NCI-H128 (cell line): ENCODE measurements around the gene DLX2.

Experiments used
- DNase-seq: peaks from one replicate; lab custom pipeline; 2025; ENCODE audit not compliant: unreplicated experiment; lab: John Stamatoyannopoulos, UW

Gene DLX2

DNA sequence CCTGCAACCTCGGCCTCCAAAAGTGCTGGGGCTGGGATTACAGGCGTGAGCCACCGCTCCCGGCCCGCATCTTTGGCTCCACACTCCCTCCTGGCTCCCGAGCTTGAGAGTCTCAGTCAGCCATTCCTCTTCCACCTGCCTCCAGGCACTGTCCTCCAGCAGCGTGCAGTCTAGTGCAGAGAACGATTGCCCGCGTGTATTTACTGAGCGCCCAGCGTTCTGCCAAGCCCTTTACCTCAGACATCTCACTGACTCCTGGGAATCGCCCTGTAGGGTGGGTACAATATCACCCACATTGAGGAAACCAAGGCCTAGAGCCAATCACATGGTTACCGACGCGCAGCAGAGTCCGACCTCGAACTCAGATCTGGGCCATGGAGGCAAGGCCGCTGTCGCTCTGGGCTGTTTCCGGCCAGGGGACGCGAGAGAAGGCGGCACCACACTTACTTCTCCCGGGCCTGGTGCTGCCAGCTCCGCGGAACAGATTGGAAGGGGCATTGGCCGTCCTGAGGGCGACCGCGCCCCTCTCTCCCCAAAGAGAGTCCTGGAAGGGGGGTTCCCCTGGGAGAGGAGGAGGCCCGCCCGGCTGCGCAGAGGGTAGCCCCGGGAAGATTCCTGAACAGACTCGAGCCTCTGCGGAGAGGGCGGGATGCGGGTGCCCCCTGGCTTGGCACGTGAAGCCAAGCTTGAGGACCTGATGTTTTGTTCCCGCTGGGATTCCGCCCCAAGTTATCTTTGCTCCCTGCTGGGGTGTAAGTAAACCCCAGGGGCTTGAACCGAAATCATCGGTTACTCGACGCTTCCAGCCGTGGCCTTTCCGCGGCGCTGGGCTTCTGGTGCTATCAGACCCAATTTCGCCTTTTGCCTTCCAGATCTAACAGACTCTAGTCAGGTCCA, 5.2 kb upstream of the DLX2 start:
- DNase-seq: no peak

DNA sequence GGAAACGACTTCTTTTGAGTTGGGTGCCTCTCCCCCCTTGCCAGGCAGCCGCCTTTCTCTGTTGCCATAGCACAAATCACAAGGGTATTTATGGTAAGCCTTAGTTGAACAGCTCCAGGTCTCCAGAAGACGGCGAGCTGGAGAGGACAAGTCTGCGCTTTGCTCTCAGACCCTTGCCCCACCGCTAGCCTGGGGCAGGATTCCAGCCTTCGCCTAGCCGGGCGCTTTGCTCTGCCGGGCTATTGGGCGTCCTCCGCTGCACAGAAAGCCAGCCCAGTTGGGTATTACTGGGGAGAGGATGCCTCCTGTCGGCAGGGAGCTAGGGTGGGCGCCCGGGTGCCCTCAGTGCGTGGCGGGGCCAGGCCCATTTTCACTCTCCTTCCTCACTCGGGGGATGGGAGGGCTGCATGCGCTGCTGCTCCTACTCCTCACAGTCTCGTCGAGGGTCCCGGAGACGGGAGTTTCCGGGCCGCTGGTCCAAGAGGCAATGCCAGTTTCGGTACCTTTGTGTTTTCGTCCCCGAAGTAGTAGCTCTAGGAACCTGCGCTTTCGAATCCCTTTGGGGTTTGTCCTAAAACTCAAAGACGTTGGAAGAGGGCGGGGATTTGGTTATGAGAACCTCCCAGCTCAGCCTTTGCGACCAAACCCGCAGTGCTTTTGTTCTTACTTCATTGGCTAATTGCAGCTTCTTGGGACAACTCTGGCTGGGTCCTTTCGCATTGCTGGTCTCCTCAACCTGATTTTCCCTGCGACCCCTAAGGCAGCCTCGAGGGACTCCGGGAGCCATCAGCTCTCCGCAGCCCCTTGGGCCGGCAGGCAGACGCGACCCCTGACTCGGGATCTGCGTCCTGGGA, 3.6 kb upstream of the DLX2 start:
- DNase-seq: no peak

DNA sequence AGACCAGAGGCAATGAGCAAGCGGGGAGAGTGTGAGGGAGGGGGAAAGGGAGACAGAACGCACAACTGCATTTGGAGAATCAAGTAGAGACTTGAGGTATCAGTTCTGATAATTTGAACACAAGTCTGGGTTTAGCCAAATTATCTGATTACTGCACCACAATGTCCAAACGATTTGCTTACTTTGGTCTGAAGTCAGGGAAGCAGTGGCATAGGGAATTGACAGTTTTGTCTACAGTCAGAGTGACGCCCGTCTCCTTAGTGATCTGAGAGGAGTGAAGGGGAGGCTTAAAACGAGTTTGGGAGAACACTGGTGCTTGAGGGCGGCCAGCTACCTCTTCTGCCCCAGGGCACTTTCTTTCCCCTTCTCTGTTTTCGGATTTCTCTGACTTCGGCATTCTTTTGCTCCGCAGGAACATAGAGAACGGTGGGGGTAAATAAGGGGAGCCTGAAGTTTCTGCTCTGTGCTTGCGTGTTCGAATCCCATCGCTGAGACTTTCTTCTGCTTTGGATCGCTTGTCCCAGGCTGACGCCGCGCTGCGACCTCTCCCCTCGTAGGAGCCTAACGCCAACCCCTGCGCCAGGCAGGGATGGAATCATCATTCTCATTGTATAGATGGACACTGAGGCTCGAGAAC, 2.9 kb upstream of the DLX2 start:
- DNase-seq: no peak

DNA sequence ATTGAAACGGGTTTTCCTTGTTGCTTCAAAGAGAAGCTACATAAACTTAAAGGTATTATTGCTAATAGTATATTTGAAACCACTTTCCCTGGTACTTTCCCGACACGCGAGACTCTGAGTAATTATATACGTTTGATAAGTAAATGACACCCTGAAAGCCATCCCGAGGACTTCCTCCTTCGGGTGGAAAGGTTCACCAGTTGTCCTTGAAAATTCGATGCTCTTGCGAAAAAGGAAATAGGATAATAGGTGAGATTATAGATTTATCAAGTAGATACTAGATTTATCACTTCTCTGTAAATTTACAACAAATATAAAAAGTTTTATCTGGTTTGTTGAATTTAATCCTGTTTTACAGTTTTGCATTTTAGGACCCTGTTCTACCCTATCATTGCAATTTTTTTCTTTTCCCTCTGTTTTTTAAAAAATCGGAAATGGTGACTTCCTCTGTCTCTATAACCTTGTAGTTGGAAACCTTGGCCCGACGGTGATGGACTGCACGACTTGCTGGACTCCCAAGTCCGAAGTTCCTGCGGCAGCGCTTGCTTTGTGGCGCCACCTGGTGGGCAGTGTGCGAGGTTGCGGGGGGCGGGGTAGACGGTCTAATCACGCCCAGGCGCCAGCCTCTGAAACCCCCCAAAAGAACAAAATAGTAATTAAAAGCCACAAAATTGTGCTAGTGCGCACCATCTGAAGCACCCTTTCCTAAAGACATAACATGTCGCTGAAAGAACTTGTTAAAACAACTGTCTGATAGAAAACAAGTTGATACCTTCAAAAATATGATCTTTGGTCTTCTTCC, 972 bp upstream of the DLX2 start:
- DNase-seq: peak; percentile 18

DNA sequence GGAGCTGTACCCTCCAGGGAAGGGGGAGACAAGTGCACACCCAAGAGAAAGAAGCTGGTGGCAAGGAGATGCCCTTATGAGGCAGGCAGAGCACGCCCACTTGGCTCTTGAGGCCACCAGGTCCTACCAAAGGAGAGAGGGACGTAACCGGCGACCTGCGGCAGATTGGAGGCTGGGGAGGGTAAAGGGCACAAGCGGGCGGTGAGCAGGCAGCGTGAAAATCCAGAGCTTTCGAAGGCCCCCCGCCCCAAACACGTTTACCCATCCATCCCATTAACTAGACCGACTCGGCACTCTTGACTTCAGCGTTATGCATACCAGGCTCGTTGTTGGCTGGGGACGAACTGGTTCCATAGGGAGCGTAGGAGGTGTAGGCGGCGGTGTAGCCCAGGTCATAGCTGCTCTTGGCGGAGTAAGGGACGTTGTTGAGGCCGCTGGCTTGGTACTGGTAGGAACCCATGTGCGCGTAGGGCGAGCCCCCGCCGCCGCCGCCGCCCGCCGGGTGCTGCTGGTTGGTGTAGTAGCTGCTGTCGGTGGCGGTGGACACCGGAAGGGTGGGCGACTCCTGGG, 794 bp downstream of the DLX2 start:
- no peak for DNase-seq

DNA sequence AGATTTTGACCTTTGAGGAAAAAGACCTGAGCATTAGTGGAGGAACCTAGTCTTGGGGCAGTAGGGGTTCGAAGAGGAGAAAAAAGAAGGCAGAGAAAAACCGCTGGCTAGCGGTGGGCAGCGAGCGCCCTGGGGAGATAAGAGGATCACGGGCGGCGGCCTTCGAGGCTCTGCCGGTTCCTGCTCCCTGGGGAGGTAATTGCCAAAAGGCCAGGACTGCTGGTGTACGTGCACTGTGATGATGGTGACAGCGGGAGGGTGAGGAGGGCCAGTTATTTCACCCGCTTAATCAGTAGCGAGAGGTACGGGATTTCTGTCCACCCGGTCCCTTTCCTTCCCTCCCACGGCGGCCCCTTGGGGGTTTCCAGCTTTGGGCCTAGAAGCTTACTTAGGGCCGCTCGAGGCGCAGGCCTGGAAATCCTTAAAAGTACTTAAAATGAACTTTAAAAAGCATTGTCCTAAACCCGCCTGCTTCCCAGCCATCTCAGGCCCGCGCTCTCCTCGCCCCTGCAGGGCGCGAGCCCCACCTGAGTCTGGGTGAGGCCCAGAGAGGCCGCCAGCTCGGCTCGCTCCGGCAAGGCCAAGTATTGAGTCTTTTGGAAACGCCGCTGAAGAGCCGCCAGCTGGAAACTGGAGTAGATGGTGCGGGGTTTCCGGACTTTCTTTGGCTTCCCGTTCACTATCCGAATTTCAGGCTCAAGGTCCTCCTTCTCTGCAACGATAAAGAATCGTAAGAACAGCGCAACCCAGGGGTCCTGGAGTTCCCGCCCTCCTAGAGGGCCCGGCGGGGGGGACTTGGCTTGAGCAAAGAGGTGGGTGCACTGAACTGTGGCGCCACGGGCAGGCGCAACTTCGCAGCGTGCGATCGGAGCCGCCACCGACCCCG, 1.5 kb downstream of the DLX2 start:
- no peak for DNase-seq

DNA sequence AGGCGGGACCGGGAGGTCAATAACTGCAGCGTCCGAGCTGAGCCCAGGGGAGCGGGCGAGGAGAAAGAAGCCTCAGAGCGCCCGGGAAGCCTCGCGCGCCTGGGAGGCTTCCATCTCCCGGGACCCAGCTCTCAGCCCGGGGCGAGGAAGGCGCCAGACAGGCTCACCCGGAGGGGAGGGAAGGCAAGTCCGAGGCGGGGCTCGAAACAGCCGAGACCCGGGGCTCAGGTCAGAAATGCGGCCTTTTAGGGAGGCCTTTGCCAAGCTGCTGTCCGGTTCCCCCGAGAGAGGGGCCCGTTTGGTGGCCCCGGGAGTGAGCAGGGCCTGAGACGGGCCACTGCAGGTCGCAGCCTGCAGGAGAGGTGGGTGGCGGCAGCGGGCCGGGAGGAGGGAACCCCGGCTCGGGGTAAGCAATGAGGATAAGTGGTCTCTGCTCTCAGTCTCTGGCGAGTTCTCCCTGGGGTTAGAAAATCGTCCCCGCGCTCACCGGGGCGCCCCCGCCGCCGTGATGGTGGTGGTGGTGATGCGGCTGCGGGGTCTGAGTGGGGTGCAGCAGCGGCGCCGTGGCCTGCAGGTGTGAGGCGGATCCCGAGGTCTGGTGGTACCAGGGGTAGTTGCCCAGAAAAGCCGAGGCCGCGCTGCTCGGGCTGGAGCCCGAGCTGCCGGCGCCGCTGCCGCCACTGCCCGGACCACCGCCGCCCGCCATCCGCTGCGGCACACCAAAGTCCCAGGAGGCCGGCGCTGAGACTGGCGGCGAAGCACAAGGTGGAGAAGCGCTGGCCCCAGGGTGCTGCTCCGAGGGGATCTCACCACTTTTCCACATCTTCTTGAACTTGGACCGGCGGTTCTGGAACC, 2.4 kb downstream of the DLX2 start:
- DNase-seq: no peak

DNA sequence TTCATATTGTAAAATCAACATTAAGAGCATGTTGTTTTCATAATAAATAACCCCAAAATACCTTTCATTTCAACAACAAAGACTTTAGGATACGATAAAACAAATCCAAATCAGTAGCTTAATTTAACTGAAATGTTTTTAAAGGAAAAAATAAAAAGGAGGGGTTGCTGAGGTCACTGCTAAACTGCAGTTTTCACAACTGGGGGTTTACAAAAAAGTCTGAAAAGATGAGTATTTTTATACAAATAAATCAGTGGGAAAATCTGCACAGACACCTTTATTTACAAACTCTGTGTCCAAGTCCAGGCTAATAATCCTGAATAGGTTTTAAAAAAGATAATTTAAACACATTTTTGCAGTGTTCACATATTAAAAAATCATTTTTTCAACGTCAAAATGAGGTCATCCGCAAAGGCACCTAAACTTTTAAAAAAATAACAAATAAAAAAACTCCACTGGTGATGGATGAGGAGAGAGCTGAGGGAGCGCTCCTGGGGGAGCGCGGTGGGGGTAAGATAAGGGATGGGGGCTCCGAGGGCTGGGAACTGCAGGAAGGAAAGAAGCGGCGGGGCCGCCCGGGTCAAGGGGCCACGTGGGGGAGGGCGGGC, 3.1 kb downstream of the DLX2 start:
- no peak for DNase-seq

DNA sequence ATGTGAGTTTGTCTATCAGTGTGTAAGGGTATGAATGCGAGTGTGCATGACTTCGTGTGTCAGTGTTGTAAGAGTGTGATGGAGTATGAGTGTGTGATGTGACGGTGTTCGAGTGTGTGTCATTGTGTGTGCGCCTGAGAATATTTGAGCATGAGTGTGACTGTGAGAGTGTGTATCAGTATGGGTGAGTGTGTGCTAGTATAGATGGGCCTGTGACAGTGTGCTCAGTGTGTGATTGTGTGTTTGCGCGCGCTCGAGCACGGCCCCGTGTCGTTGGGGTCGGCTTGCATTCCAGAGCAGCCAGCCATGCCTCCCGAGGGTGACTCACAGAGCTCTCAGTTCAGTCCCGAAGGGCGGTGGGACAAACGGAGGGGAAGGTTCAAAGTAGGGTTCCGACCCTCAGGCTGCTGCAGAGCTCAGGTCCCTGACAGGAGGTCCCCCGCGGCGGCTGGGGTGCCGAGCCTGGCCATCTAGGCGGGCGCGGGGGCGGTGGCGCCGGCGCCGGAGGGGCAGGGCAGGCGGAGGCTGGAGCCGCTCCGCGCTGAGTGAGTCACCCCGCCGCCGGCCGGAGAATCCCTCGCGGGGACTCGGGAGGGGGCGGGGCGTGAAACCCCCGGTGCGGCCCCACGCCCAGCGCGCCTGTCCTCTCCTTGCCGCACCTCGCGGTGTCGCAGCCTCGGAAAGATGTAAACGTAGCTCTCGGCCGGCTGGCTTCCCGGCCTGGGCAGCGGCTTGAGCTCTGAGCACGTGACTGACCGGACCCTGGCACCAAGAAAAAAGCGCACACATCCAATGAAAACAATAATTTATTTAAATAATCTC, 3.8 kb downstream of the DLX2 start:
- DNase-seq: no peak

DNA sequence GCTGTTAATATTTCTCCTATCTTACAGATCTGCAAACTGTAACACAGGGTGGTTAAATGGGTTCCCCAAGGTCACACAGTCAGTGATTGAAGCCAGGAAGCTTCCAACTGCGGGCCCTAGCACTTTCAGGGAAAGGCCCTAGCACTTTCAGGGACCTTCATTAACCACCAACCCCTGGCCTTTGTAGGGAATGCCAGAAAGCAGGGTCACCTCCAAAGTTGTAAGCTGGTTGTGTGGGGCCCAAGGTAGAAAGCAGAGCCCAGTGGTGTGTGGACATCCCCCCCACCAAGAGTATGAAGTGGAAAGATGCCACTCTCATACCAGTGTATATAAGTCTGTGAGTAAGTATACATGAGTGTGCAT, 4.4 kb downstream of the DLX2 start:
- no peak for DNase-seq

DNA sequence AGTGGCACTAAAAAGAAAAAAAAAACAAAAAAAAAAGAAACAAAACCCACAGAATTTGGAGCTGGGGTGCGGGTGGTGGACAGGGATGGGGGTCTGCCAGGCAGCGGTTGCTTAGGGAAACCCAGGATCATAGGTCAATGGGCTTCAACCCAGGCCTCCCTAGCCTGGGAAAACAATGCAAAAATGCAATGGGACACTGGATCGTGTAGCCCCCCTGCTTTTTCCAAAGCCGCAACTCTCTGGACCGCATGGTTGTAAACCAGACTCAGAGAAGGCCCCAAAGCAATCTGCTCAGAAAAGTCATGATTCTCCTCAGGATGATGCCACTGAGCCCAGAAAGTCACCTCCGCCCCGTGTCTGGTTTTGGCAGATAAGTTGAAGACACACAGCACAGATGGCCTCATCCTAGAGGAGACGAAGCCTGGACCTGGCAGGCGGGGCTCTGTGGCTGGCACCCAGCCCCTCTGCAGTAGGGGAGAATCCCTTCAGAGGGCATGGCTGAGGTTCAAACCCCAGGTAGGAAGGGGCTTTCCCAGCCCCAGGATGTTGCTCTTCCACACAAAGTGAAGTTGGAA, 5.1 kb downstream of the DLX2 start:
- DNase-seq: no peak

DNA sequence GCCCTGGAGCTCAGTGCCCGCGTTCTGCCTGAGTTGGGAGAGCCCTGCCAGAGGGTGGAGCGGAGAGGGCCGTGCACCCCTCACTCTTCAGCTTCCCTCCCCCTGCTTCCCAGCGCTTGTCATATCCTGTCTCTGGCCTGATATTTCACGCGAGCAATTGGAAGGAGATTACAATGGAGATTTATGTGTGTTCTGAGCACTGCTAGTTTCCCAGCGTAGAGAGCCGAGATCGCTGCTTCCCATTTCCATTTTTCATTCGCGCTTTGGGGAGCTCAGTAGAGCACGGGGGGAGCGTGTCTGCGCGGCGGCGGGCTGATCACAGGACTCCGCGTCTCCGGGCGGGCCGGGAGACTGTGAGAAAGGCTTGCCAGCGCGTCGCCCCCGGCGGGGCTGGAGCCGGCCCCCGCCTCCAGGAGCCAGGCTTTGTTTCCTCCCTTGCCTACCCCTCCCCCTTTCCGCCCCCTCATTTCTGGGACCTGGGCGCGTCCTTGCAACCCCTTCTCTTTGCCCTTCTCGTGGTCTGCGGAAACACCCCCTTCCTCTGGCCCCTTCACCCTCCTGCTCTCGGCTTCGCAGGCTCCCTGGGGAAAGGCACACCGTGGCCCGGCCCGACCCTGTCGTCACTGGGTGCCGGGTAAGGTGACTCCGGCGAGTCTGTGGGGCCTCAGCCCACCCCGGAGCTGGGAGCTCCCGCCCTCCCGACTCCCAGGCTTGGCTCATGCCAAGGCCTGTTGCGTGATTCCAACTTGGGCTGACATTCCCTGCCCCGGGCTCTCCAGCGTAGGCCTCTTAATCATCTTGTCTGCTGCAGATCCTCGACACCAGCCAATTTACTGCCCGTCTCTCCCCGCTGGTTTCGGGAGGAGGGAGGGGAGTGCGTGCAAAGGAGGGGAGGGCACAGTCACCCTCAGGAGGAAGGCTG, 5.8 kb downstream of the DLX2 start:
- DNase-seq: no peak

DNA sequence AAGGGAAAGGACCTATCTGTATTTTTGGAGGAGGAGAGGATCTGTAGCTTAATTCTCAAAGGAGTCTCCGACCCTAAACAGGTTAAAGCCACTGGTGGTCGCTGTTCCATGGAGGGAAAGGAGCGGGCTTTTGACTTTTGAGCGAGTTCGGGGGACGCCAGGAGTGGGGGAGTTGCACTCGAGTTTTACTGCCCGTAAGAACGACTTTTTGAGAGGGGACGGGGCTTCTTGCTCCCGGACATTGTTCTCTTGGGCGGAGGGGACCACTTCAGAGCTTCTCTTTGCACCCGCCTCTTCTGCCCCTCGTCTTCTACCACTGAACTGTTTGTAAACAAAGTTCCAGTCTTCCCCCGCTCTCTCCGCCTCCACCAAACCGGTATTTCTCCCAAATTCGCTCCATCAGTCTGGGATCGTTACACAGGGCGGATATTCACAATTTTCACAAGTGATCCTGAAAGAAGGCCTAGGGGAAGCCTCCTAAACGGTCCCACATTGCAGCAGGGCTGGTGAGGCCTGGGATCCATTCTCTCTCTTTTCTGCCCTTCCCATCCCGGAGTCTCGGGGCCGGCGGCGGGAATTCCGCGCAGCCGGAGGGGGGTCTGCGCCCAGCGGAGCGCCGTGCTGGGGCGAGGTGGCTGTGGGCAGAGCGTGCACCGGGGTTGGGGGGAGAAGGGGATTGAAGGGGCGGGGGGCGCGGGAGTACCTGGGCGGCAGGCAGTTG, 6.6 kb downstream of the DLX2 start:
- DNase-seq: no peak

DNA sequence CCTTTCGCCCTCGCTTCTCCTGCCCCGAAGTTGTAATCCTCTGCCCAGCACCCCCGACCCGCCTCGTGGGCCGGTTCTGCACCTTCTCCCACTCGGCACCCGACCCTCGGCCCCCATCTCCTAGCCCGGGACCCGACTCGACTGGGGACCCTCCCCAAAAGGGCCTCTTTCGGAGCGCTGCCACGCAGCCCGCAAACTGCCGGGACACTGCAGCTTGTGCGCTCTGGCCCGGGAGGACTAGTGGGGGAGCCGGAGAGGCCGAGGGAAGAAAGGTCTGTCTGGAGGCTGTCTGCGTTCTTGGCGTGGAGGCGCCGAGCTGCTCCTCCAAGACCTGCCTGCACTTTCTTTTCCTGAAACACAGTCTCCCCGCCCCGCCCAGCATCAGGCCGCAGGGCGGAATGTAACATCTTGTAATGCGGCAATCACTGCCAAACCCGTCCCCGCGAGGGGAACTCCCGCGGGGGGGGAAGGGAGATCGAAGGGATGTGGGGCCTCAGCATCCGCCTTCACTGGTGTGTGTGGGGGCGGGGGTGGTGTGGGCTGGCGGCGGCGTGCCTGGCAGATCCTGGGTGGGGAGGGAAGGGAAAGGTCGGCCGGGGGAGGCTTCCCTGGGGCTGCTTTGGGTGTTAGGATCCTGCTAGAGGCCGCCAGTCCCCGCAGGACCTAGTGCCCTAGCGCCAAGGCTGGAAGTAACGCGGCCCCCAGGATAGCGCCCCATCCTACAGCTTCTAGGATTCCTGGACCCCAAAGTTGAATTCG, 7.4 kb downstream of the DLX2 start:
- DNase-seq: no peak
